Stimulated activated effector memory CD8-positive, alpha-beta T cell treated with anti-CD3 and anti-CD28 coated beads, Interleukin-12 subunit alpha, Interleukin-12 subunit beta, amount 100 ng/mL, for 72 hours (primary cell): ENCODE data around the gene CDSN.

Source experiments
- ATAC-seq: fragments of 150-1000 bp; cut with Tn5 transposase; 2 replicates; pipeline ENCODE4 v1.10.0; 2021
- DNase-seq, 2 donors: peaks; one replicate each; pipeline ENCODE4 v3.0.0; 2021 to 2022; ENCODE audit warnings: low spot score in 2 of 2
- H3K27ac Mint-ChIP-seq: one replicate; pipeline ENCODE4 v1.8.0; 2022; ENCODE audit warnings: mild to moderate bottlenecking, mixed read lengths
- H3K36me3 Mint-ChIP-seq: one replicate; pipeline ENCODE4 v1.8.0; 2022; ENCODE audit warnings: mild to moderate bottlenecking, mixed read lengths
- H3K4me1 Mint-ChIP-seq: one replicate; pipeline ENCODE4 v1.8.0; 2022; ENCODE audit warnings: mixed read lengths
- H3K4me3 Mint-ChIP-seq: one replicate; pipeline ENCODE4 v1.8.0; 2022; ENCODE audit warnings: mild to moderate bottlenecking, mixed read lengths
- H3K9me3 Mint-ChIP-seq: one replicate; pipeline ENCODE4 v1.8.0; 2022; ENCODE audit warnings: mixed read lengths

Gene CDSN

DNA sequence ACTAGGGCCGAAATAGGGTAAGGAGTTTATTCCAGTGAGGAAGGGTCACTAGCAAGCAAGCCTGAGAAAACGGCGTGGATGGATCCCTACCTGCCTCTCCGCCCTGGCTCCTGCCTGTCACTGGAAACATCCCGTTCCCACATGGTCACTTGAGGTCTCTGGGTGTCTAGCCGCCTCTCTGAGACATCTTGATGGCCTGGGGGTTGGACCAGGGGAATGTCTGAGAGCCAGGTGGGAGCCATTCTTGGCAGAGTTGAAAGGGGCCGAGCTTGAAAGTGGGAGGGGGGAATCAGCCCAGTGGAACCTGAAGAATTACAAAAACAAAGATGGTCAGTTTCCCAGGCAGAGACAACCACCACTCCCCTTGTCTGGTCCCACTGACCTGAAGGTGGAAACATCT lies 36.4 kb upstream of the CDSN start:
- ATAC-seq: no peak
- H3K27ac Mint-ChIP-seq: no peak overlapping the region
- H3K36me3 Mint-ChIP-seq: peaks cover 48% of the 10 kb centered on the region
- H3K4me3 Mint-ChIP-seq: no peak overlapping the region
- no peak for DNase-seq
- no peaks in the 10 kb centered on the region for H3K9me3 Mint-ChIP-seq
- H3K4me1 Mint-ChIP-seq: peaks cover 44% of the 10 kb centered on the region

DNA sequence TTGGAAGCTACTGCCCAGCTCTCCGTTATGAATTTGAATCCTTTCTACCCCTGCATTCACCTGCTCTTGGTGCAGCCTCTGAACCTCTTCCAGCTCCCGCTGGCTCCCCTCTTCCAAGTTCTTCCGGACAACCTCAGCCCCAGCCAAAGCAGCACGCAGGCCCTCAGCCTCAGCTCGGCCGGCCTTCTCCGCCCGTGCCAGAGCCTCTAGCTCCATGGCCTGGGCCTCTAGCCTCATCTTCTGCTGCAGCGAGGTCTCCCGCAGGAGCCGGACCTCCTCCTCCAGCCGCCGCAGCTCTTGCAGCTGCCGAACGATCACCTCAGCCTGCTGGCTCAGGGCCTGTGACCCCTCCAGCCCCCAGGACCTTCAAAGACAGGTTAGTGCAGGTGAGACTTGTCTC lies 34.2 kb upstream of the CDSN start:
- Mint-ChIP-seq H3K4me1 (peaks cover 26% of the 10 kb centered on the region), H3K36me3 (peaks cover 32% of the 10 kb centered on the region), H3K27ac (no peak overlapping the region)

DNA sequence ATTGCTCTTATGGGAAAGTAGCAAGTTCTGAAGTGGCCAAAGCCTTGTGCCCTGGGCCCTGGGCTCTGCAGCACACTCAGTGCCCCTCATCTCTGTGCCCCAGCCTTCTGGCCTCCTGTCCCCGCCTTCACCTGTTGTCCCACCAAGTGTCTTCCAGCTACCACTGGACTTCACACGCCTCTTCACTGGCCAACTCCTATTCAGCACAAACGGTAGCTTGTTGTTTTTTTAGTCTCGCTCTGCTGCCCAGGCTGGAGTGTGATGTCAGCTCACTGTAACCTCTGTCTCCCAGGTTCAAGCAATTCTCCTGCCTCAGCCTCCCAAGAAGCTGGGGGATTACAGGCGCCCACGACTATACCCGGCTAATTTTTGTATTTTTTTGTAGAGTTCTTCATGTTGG lies 32.5 kb upstream of the CDSN start:
- Mint-ChIP-seq H3K27ac (peak overlapping the region; percentile 50), H3K4me3 (no peak overlapping the region)

More for the DNA sequence above, 34.2 kb upstream of the CDSN start:
- DNase-seq (no peak), ATAC-seq (no peak)
- Mint-ChIP-seq H3K9me3 (no peaks in the 10 kb centered on the region), H3K4me3 (no peak overlapping the region)

DNA sequence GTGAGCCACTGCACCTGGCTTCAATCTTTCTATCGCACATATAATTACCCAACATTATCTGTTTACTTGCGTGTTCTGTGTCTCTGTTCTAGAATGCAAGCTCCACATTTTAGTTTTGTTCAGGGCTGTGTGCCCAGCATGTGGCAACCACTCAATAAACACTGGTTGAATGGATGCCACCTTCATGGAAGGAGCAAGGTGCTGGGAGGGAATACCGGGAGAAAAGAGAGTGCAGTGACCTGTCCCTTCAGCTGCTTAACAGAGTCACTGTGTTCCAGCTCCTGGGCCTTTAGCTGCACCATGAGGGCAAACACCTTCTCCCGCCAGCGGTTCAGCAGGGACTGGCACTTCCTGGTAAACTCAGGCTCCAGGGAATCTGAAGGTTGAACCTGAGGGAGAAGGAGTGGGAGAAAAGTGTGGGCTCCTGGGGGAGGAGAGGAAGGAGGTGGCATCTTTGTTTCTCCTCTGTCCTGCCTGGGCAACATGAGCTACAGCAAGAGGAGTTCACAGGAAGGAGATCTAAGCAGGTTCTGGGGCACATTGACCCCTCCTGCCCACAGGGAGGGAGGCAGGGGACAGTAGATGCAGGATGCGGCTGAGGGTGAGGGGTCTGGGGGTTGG lies 29.7 kb upstream of the CDSN start:
- H3K27ac Mint-ChIP-seq: peak overlapping the region; percentile 70

More for the DNA sequence above, 32.5 kb upstream of the CDSN start:
- peaks cover 24% of the 10 kb centered on the region for H3K36me3 Mint-ChIP-seq
- DNase-seq (no peak), ATAC-seq (no peak)
- no peaks in the 10 kb centered on the region for H3K9me3 Mint-ChIP-seq
- H3K4me1 Mint-ChIP-seq: peaks cover 10% of the 10 kb centered on the region

DNA sequence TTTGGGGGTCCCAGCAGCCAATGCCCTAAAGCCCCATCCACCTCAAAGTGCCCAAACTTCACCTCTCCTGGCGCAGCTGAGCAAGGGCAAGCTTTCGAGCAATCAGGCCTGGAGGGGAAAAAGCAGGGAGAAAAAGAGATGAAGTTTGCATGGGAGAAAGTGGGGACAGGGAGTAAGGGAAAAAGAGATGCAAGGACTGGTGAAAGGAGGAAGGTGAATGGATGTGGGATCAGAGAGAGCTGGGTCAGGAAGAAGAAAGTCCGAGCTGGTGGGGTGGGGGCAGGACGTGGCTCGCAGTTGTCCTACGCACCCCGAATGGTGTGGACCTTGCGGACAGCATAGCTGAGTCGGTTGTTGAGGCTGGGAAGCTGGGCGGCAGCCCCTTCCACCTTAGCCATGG lies 25.1 kb upstream of the CDSN start:
- Mint-ChIP-seq H3K4me1 (no peaks in the 10 kb centered on the region), H3K27ac (no peak overlapping the region), H3K4me3 (no peak overlapping the region), H3K9me3 (no peaks in the 10 kb centered on the region), H3K36me3 (peaks cover 24% of the 10 kb centered on the region)
- ATAC-seq (no peak), DNase-seq (no peak)

More for the DNA sequence above, 29.7 kb upstream of the CDSN start:
- no peak overlapping the region for H3K4me3 Mint-ChIP-seq
- peaks cover 19% of the 10 kb centered on the region for H3K36me3 Mint-ChIP-seq
- no peaks in the 10 kb centered on the region for H3K9me3 Mint-ChIP-seq
- ATAC-seq: no peak
- no peaks in the 10 kb centered on the region for H3K4me1 Mint-ChIP-seq
- DNase-seq: no peak

DNA sequence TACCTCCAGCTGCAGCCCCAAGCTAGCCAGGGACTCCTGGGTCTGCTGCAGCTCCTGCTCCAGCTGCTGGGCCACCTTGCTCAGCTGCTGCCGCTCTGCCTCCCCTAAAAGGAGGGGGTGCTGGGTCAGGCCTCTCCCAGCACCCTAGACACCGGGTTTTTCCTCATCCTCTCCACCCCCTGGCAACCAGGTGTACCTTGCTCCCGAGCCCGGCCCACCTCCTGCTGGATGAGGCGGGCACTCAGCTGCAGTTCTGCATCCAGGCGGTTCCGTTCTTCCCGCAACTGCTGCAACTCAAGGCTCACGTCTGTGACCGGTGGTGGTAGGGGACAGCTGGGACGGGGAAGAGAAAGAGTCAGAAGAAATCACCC lies 24.7 kb upstream of the CDSN start:
- peaks cover 24% of the 10 kb centered on the region for H3K36me3 Mint-ChIP-seq
- no peaks in the 10 kb centered on the region for H3K9me3 Mint-ChIP-seq
- no peak overlapping the region for H3K27ac Mint-ChIP-seq
- H3K4me1 Mint-ChIP-seq: no peaks in the 10 kb centered on the region
- ATAC-seq (no peak), DNase-seq (no peak)
- H3K4me3 Mint-ChIP-seq: no peak overlapping the region

DNA sequence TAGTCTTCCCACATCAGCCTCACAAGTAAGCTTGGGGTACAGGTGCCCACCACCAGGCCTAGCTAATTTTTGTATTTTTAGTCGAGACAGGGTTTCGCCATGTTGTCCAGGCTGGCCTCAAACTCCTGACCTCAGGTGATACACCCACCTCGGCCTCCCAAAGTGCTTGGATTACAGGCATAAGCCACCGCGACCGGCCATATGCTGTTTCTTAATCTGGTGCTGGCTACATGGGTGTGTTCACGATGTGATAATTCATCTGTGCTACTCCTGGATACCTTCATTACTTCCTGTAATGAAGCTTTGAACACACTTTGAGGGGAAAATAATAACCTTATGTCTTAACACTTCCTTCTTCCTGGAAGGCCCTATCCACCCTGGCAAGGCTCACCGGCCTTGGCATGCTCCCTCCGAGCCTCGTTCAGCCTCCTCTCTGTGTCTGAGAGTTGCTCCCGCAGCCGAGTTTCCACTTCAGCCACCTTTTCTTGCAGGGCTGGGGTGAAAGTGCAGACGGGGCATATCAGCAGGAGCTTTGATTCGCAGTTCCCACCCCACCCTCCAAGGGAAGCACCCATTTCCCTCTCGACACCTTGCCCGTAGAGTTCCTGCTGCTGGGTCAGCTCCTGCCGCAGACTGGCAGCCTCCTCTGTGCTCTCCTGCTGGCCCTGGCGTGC lies 24.2 kb upstream of the CDSN start:
- H3K9me3 Mint-ChIP-seq: no peaks in the 10 kb centered on the region

DNA sequence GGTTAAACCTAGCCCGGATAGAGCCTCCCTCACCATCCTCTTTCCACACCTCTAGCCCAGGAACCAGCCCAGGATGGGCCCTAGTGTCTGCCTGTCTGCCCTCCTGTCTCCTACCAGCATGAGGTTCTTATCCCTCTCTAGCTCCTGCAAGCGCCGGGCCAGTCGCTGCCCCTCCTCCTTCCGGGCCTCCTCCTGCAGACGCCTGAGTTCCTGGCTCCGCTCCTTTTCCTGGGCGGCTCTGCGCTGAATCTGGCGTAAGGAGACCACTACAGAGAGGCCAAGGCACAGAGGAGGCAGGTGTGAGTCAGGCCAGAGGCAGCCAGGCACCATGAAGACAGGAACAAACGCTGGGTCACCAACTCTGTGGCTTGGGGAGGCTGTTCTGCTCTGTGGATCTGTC lies 22.9 kb upstream of the CDSN start:
- H3K9me3 Mint-ChIP-seq: no peaks in the 10 kb centered on the region
- ATAC-seq: no peak
- no peak overlapping the region for H3K4me3 Mint-ChIP-seq
- peaks cover 10% of the 10 kb centered on the region for H3K36me3 Mint-ChIP-seq
- no peak for DNase-seq
- H3K27ac Mint-ChIP-seq: no peak overlapping the region
- H3K4me1 Mint-ChIP-seq: no peaks in the 10 kb centered on the region

More for the DNA sequence above, 24.2 kb upstream of the CDSN start:
- DNase-seq (no peak), ATAC-seq (no peak)
- H3K4me3 Mint-ChIP-seq: no peak overlapping the region
- no peaks in the 10 kb centered on the region for H3K4me1 Mint-ChIP-seq
- no peak overlapping the region for H3K27ac Mint-ChIP-seq
- peaks cover 18% of the 10 kb centered on the region for H3K36me3 Mint-ChIP-seq

DNA sequence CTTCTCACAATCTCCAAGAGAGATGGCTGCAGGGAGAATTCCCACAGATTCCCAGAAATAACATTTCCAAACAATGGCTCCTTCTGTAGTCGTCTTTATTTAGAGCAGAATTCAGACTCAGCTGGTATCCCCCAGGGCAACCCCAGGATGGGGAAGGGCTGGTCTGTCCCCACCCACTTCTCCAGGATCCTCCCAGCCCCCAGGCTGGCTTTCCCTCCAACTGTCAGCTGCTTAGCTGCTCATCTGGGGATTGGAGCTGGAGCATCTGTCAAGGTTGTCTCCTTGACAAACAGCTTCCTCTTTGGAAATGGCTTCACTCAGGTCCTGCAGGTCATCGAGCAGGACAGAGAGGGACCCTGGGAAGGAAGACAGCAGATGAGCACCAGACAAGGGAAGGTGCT lies 22.1 kb upstream of the CDSN start:
- Mint-ChIP-seq H3K36me3 (peaks cover 10% of the 10 kb centered on the region), H3K4me3 (no peak overlapping the region), H3K4me1 (peaks cover 6% of the 10 kb centered on the region), H3K27ac (peak overlapping the region; percentile 24), H3K9me3 (no peaks in the 10 kb centered on the region)
- ATAC-seq (no peak), DNase-seq (no peak)

DNA sequence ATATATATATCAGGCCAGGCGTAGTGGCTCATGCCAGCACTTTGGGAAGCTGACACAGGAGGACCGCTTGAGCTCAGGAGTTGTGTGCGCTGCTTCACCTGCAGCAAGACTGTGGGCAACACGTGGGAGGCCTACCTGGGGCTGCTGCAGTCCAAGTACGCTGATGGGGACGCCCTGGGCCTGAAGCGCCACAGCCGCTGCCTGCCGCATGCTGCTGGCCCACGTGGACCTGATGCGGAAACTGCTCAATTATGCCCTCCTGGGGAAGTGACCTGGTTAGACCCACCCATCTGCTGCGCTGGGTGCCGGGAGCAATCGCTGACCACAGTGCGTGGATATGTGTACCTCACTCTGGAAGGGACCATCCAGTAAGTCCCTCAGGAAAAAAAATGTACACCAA lies 20.4 kb upstream of the CDSN start:
- Mint-ChIP-seq H3K9me3 (no peaks in the 10 kb centered on the region), H3K27ac (no peak overlapping the region), H3K36me3 (peaks cover 10% of the 10 kb centered on the region), H3K4me3 (no peak overlapping the region), H3K4me1 (peaks cover 8% of the 10 kb centered on the region)
- DNase-seq (no peak), ATAC-seq (no peak)

DNA sequence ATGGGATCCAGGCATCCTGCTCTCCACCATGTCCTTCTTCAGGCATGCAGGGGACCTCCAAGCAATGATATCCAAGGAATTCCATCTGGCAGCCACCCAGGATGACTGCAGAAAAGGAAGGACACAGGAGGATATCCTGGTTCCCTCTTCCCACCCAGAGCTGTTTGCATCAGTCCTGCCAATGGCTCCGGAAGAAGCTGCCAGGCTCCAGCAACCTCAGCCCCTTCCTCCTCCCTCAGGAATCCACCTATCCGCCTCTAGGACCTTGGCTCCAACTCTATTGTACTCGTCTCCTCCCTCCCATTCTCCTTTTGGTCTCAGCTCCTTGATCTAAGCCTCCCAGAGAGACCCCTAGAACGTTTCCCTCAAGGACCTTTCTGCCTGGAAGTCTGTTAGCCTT lies 19.4 kb upstream of the CDSN start:
- Mint-ChIP-seq H3K36me3 (peaks cover 5% of the 10 kb centered on the region), H3K27ac (peak overlapping the region; percentile 79), H3K4me1 (peaks cover 8% of the 10 kb centered on the region), H3K4me3 (no peak overlapping the region), H3K9me3 (no peaks in the 10 kb centered on the region)
- ATAC-seq (no peak), DNase-seq (no peak)

DNA sequence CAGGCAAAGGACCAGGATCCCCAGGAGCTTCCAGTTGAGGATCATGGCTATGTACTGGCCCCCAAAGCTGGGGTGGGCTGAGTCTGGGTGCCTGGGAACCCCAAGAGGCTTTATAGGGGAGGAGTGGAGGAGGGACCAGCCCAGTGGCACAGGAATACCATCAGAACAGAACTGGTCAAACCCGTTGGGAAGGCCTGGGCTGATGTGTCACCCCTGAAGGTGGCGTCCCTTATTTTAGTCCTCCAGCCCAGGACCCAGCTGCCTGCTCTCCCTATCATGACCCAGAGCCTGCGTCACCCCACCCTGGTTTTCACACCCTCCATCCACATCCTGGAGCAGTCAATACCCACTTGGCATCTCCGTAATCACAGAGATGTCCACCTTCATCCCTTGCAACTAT lies 18.7 kb upstream of the CDSN start, which contains the start of gene PSORS1C2:
Gene PSORS1C2, minus strand, starts transcription at position 85 of the 400 bp plus-strand sequence. Its CDS starts 40 bp downstream, at position 45.
- no peak for DNase-seq
- H3K9me3 Mint-ChIP-seq: no peaks in the 10 kb centered on the region
- no peaks in the 10 kb centered on the region for H3K36me3 Mint-ChIP-seq
- H3K4me3 Mint-ChIP-seq: peak within 1 kb of the TSS; percentile 60
- peaks cover 8% of the 10 kb centered on the region for H3K4me1 Mint-ChIP-seq
- peak within 1 kb of the TSS; percentile 79 for H3K27ac Mint-ChIP-seq
- no peak for ATAC-seq

DNA sequence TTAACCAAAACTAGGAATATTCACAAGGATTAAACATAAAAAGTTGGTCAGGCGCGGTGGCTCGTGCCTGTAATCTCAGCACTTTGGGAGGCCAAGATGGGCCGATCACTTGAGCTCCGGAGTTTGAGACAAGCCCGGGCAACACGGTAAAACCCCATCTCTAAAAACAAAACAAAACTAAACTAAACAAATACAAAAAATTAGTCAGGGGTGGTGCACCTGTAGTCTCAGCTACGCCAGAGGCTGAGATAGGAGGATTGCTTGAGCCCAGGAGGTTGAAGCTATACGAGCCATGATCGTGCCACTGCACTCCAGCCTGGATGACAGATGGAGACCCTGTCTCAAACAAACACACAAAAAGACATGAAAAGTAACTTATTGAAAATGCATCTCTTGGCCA lies 15.5 kb upstream of the CDSN start:
- H3K9me3 Mint-ChIP-seq: no peaks in the 10 kb centered on the region
- no peaks in the 10 kb centered on the region for H3K36me3 Mint-ChIP-seq
- no peak overlapping the region for H3K27ac Mint-ChIP-seq
- peaks cover 8% of the 10 kb centered on the region for H3K4me1 Mint-ChIP-seq
- H3K4me3 Mint-ChIP-seq: no peak overlapping the region
- no peak for DNase-seq
- no peak for ATAC-seq

DNA sequence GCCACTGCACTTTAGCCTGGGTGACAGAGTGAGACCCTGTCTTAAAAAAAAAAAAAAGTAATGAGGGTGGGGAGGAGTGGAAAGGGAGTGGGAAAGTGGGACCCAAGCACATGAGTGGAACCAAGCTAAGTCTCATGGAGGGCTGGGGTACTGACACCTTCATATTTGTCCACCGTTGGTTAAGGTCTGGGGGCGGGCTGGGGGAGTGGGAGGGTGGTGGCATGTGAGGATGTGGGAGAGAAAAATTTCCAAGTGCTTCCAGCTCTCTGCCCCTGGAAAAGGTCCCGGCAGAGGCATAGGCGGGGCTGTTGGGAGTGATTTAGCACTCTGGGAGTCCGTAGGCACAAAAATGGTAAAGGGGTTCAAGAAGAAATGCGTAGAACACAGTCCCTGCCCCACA lies 12.6 kb upstream of the CDSN start:
- Mint-ChIP-seq H3K36me3 (no peaks in the 10 kb centered on the region), H3K4me3 (no peak overlapping the region), H3K9me3 (no peaks in the 10 kb centered on the region), H3K4me1 (peaks cover 11% of the 10 kb centered on the region), H3K27ac (no peak overlapping the region)
- no peak for ATAC-seq
- DNase-seq: no peak

DNA sequence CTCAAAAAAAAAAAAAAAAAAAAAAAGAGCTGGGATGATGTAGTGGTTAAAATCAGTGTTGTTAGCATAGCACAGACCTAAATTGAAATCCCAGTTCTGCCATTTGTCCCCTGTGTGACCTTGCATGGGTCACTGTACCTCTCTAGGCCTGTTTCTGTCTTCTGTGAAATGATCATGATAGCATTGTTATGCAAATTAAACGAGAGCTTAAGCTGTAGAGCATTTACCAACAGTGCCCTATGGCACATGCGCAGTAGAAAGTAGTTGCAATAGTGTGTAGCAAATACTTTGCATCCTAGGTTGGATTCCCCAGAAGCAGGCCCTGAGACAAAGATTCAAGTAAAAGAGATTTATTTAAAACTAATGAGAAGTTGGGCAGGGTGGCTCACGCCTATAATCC lies 11.3 kb upstream of the CDSN start:
- no peak overlapping the region for H3K4me3 Mint-ChIP-seq
- H3K27ac Mint-ChIP-seq: no peak overlapping the region
- ATAC-seq (no peak), DNase-seq (no peak)
- H3K9me3 Mint-ChIP-seq: no peaks in the 10 kb centered on the region
- H3K4me1 Mint-ChIP-seq: peaks cover 7% of the 10 kb centered on the region
- no peaks in the 10 kb centered on the region for H3K36me3 Mint-ChIP-seq

DNA sequence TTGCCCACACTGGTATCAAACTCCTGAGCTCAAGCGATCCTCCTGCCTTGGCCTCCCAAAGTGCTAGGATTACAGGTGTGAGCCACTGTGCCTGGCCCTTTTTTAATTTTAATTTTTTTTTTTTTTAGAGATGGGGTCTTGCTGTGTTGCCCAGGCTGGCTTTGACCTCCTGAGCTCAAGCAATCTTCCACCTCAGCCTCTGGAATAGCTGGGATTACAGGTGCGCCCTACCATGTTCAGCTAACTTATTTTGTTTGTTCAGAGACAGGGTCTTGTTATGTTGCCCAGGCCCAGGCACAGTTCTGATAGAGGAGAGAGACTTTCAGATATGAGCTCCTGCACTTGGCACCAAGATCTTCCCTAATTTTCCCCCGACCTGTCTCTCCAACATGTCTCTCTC lies 10.5 kb upstream of the CDSN start:
- DNase-seq: no peak
- H3K4me1 Mint-ChIP-seq: peaks cover 7% of the 10 kb centered on the region
- no peaks in the 10 kb centered on the region for H3K36me3 Mint-ChIP-seq
- no peak for ATAC-seq
- no peak overlapping the region for H3K27ac Mint-ChIP-seq
- H3K4me3 Mint-ChIP-seq: no peak overlapping the region
- H3K9me3 Mint-ChIP-seq: no peaks in the 10 kb centered on the region
